ENCODE measurements around the gene ADAMTS16. TPM values are rescaled to one million over a fixed set of nuclear protein-coding genes. Genes with fewer than 3 reads are reported as not detected.

Gene ADAMTS16, protein sequence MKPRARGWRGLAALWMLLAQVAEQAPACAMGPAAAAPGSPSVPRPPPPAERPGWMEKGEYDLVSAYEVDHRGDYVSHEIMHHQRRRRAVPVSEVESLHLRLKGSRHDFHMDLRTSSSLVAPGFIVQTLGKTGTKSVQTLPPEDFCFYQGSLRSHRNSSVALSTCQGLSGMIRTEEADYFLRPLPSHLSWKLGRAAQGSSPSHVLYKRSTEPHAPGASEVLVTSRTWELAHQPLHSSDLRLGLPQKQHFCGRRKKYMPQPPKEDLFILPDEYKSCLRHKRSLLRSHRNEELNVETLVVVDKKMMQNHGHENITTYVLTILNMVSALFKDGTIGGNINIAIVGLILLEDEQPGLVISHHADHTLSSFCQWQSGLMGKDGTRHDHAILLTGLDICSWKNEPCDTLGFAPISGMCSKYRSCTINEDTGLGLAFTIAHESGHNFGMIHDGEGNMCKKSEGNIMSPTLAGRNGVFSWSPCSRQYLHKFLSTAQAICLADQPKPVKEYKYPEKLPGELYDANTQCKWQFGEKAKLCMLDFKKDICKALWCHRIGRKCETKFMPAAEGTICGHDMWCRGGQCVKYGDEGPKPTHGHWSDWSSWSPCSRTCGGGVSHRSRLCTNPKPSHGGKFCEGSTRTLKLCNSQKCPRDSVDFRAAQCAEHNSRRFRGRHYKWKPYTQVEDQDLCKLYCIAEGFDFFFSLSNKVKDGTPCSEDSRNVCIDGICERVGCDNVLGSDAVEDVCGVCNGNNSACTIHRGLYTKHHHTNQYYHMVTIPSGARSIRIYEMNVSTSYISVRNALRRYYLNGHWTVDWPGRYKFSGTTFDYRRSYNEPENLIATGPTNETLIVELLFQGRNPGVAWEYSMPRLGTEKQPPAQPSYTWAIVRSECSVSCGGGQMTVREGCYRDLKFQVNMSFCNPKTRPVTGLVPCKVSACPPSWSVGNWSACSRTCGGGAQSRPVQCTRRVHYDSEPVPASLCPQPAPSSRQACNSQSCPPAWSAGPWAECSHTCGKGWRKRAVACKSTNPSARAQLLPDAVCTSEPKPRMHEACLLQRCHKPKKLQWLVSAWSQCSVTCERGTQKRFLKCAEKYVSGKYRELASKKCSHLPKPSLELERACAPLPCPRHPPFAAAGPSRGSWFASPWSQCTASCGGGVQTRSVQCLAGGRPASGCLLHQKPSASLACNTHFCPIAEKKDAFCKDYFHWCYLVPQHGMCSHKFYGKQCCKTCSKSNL
- polyA plus RNA-seq (2012; ENCODE audit: low read depth, missing spikeins) = 0.89 TPM

- no peak for TF ChIP-seq SPI1 (IDR thresholded peaks at IDR 0.05; ENCODE audit: low read depth, low read length)
- no peak for TF ChIP-seq POLR2A (IDR thresholded peaks at IDR 0.05; ENCODE audit: low read depth, low read length)
- TF ChIP-seq TAF1 (IDR thresholded peaks at IDR 0.05; ENCODE audit: low read depth, low read length) = no peak
- no peak for TF ChIP-seq PAX5 (IDR thresholded peaks at IDR 0.05; ENCODE audit: insufficient read depth, low read length, severe bottlenecking)
- no peak for TF ChIP-seq POLR2AphosphoS5 (IDR thresholded peaks at IDR 0.05; ENCODE audit: low read depth, low read length)
- TF ChIP-seq POU2F2 (IDR thresholded peaks at IDR 0.05; ENCODE audit: low read depth, low read length) = no peak
- DNase-seq (ENCODE audit: insufficient read length, low spot score) = no peak
Measured at GRCh38 chr5:5139777-5140478, at the start of gene ADAMTS16. ADAMTS16 (plus strand) TSS chr5:5140330; CDS start chr5:5140468, 138 bp downstream.

GRCh38 chr5:5092149-5092548, 48.0 kb upstream of the ADAMTS16 start:
- TF ChIP-seq PAX5 (IDR thresholded peaks at IDR 0.05; ENCODE audit: insufficient read depth, low read length, severe bottlenecking) = no peak
- TF ChIP-seq POU2F2 (IDR thresholded peaks at IDR 0.05; ENCODE audit: low read depth, low read length) = no peak
- no peak for TF ChIP-seq POLR2A (IDR thresholded peaks at IDR 0.05; ENCODE audit: low read depth, low read length)
- no peak for TF ChIP-seq TAF1 (IDR thresholded peaks at IDR 0.05; ENCODE audit: low read depth, low read length)
- no peak for TF ChIP-seq SPI1 (IDR thresholded peaks at IDR 0.05; ENCODE audit: low read depth, low read length)
- no peak for TF ChIP-seq POLR2AphosphoS5 (IDR thresholded peaks at IDR 0.05; ENCODE audit: low read depth, low read length)
- DNase-seq (ENCODE audit: insufficient read length, low spot score) = no peak
- no peak for FAIRE-seq

More at GRCh38 chr5:5139777-5140478, at the start of gene ADAMTS16:
- FAIRE-seq = no peak

DNA sequence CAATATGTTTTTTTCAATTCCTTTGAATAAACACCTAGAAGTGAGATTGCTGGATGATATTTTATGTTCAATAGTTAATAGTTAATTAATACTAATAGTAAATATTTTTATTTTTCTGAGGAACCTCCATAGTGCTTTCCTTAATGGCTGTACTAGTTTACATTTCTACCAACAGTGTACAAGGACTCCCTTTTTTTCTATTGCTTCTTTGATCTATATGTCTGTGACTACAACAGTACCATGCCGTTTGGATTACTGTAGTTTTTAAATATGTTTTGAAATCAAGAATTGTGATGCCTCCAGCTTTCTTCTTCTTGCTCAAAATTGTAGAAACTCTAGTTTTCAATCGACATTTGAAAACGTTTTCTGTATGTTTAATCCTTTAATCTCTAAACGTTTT, 39.5 kb upstream of the ADAMTS16 start:
- TF ChIP-seq PAX5 (IDR thresholded peaks at IDR 0.05; ENCODE audit: insufficient read depth, low read length, severe bottlenecking) = no peak
- TF ChIP-seq POLR2A (IDR thresholded peaks at IDR 0.05; ENCODE audit: low read depth, low read length) = no peak
- TF ChIP-seq POLR2AphosphoS5 (IDR thresholded peaks at IDR 0.05; ENCODE audit: low read depth, low read length) = no peak
- TF ChIP-seq POU2F2 (IDR thresholded peaks at IDR 0.05; ENCODE audit: low read depth, low read length) = no peak
- TF ChIP-seq SPI1 (IDR thresholded peaks at IDR 0.05; ENCODE audit: low read depth, low read length) = no peak
- TF ChIP-seq TAF1 (IDR thresholded peaks at IDR 0.05; ENCODE audit: low read depth, low read length) = no peak
- no peak for FAIRE-seq
- DNase-seq (ENCODE audit: insufficient read length, low spot score) = no peak

DNA sequence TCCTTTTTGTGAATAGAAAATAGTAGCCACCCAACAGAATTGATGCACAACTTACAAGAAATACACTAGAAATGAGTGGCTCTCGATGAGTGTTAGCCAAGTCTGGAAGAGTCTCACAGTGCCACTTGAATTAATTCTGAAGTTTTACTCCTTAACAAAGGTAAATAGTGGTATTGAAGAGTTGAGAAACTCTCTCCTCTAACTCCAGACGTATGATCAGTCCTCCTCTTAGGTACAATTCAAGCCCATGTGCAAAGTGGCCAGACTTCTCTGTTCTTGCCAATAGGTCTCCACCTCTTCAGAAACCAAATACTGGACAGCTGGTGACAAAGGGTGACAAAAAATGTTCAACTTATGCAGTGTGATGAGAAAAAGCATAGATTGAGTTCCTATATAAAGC, 38.5 kb upstream of the ADAMTS16 start:
- DNase-seq (ENCODE audit: insufficient read length, low spot score) (no peak), FAIRE-seq (no peak)
- no peak for TF ChIP-seq POU2F2 (IDR thresholded peaks at IDR 0.05; ENCODE audit: low read depth, low read length)
- TF ChIP-seq PAX5 (IDR thresholded peaks at IDR 0.05; ENCODE audit: insufficient read depth, low read length, severe bottlenecking) = no peak
- no peak for TF ChIP-seq TAF1 (IDR thresholded peaks at IDR 0.05; ENCODE audit: low read depth, low read length)
- TF ChIP-seq POLR2AphosphoS5 (IDR thresholded peaks at IDR 0.05; ENCODE audit: low read depth, low read length) = no peak

DNA sequence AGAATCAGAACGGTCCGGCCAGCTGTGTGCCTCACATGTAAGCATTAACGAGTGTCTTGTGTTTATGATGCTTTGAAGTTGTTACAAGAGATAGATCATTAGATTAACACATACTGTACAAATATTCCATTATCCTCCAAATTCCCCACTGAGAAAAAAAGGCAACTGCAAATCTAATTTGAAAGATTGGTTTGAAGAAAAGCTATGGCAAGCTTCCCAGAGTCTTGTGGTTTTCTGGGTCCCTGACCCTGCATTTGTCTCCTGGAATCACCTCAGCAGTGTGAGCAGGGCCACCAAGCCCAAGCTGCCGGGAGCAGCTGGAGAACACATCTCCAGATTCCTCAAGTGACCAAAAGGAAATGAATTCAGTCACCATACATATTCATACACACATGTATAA, 36.9 kb upstream of the ADAMTS16 start:
- DNase-seq (ENCODE audit: insufficient read length, low spot score) = no peak
- FAIRE-seq = no peak
- no peak for TF ChIP-seq POLR2AphosphoS5 (IDR thresholded peaks at IDR 0.05; ENCODE audit: low read depth, low read length)
- no peak for TF ChIP-seq SPI1 (IDR thresholded peaks at IDR 0.05; ENCODE audit: low read depth, low read length)
- no peak for TF ChIP-seq POU2F2 (IDR thresholded peaks at IDR 0.05; ENCODE audit: low read depth, low read length)
- TF ChIP-seq PAX5 (IDR thresholded peaks at IDR 0.05; ENCODE audit: insufficient read depth, low read length, severe bottlenecking) = no peak
- no peak for TF ChIP-seq POLR2A (IDR thresholded peaks at IDR 0.05; ENCODE audit: low read depth, low read length)
- no peak for TF ChIP-seq TAF1 (IDR thresholded peaks at IDR 0.05; ENCODE audit: low read depth, low read length)

DNA sequence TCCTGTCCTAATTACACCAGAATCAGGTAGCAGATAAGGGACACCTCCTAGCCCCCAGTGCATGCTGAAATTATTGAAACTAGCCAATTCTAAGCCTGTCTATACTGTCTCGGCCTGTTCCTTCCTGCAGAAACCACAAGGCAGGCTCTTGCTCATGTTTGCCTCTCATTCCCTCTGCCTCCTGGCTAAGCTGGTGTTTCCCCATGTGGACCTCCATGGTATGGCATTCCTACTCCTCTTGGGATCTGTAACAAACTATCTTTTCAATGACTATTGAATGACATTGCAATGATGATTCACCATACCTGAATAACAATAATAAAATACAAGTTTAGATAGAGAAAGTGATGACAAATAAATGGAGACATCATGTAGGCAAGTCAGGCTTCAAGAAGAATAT, 35.6 kb upstream of the ADAMTS16 start:
- FAIRE-seq = no peak
- TF ChIP-seq PAX5 (IDR thresholded peaks at IDR 0.05; ENCODE audit: insufficient read depth, low read length, severe bottlenecking) = no peak
- TF ChIP-seq SPI1 (IDR thresholded peaks at IDR 0.05; ENCODE audit: low read depth, low read length) = no peak
- no peak for TF ChIP-seq TAF1 (IDR thresholded peaks at IDR 0.05; ENCODE audit: low read depth, low read length)
- TF ChIP-seq POLR2A (IDR thresholded peaks at IDR 0.05; ENCODE audit: low read depth, low read length) = no peak
- no peak for TF ChIP-seq POU2F2 (IDR thresholded peaks at IDR 0.05; ENCODE audit: low read depth, low read length)
- no peak for TF ChIP-seq POLR2AphosphoS5 (IDR thresholded peaks at IDR 0.05; ENCODE audit: low read depth, low read length)
- no peak for DNase-seq (ENCODE audit: insufficient read length, low spot score)

DNA sequence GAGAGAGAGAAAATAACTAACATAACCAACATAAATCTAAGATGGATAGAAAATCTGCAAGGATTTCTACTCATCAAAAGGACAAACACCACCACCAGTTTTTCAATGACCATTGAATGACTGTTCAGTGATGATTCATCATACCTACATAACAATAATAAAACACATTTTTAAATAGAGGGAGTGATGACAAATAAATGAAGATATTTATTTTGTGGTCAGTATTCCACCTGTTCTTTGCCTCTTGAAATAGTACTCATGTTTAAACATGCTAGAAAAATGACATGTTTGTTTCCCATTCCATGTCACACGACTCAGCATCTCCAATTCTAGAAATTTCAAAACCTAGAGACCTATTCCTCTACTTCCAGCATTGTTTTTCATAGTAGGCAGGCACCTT, 34.6 kb upstream of the ADAMTS16 start:
- no peak for FAIRE-seq
- no peak for TF ChIP-seq POU2F2 (IDR thresholded peaks at IDR 0.05; ENCODE audit: low read depth, low read length)
- no peak for TF ChIP-seq SPI1 (IDR thresholded peaks at IDR 0.05; ENCODE audit: low read depth, low read length)
- TF ChIP-seq PAX5 (IDR thresholded peaks at IDR 0.05; ENCODE audit: insufficient read depth, low read length, severe bottlenecking) = no peak
- no peak for TF ChIP-seq POLR2AphosphoS5 (IDR thresholded peaks at IDR 0.05; ENCODE audit: low read depth, low read length)
- TF ChIP-seq TAF1 (IDR thresholded peaks at IDR 0.05; ENCODE audit: low read depth, low read length) = no peak
- no peak for TF ChIP-seq POLR2A (IDR thresholded peaks at IDR 0.05; ENCODE audit: low read depth, low read length)
- DNase-seq (ENCODE audit: insufficient read length, low spot score) = no peak

- no peak for DNase-seq (ENCODE audit: insufficient read length, low spot score)
- no peak for TF ChIP-seq POLR2A (IDR thresholded peaks at IDR 0.05; ENCODE audit: low read depth, low read length)
- no peak for TF ChIP-seq POU2F2 (IDR thresholded peaks at IDR 0.05; ENCODE audit: low read depth, low read length)
- no peak for TF ChIP-seq PAX5 (IDR thresholded peaks at IDR 0.05; ENCODE audit: insufficient read depth, low read length, severe bottlenecking)
- TF ChIP-seq SPI1 (IDR thresholded peaks at IDR 0.05; ENCODE audit: low read depth, low read length) = no peak
- TF ChIP-seq TAF1 (IDR thresholded peaks at IDR 0.05; ENCODE audit: low read depth, low read length) = no peak
- FAIRE-seq = no peak
Measured at GRCh38 chr5:5116956-5117355, 23.2 kb upstream of the ADAMTS16 start.
